HG03342 (cell line): Measurements from ENCODE around the gene CYP26B1.

Experiments used
- ATAC-seq: cut with Tn5 transposase; IDR thresholded peaks from one replicate; pipeline ENCODE4 v1.9.1; 2021; ENCODE audit warnings: mild to moderate bottlenecking, moderate library complexity; ENCODE audit not compliant: unreplicated experiment

Gene CYP26B1

DNA sequence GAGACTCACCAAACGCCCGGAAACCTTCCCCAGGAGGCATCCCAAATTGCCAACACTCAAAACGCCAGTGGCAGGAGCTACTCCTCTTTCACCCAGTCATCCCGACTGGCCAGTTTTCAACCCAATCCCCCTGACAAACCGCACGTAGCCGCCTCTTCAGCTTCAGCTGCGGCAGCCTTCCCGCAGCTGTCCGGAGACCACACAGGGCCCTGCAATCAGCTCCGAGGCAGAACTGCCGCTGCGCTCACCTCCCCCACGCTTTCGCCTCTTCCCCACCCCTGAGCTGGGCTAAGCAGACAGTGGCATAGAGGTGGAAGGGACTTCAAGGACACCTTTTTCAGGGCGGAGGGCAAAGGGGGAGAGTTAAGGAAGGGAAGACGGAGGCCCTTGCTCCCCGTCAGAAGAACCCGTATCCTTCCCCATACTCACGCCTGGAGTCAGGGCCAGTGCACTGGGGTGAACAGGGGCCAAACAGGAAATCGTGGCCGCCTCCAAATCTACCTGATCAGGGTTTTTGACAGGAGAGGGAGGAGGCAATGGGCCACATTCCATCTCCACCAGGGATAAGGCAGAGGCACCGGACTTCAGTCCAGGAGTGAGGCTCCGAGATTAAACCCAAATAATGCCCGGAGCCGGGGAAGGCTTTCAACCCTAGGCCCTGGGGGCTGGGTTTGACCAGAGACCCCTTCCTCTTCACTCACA, 16.9 kb downstream of the CYP26B1 start:
- no peak for ATAC-seq

DNA sequence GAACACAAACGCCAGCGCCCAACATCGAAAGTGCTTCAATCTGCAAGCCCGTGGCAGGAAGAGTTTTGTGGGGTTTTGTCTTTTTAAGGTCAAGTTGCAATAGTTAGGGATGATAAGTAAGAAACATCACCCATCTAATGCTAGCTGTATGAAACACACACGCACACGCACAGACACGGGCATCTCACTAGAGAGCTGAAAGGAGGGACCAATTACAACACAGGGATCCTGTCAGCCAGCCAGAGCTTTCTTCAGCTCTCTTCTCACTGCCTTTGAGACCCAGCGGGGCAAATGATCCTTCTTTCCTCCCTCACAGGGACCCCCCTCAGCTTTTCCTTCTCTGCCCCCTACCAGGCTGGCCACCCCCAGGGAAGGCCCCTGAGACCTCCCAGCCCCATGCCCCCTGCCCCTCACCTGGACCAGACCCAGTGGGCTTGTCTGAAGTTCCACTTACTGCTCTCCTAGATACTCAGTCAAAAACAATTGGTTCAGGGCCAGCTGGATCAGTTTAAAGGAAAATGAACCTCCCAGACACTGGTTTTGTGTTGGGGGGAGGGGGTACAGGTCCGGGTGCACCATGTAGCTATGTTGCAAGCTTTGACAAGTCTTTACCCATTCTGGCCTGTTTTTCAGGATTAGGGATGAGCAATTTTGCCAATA, 17.9 kb downstream of the CYP26B1 start:
- no peak for ATAC-seq

DNA sequence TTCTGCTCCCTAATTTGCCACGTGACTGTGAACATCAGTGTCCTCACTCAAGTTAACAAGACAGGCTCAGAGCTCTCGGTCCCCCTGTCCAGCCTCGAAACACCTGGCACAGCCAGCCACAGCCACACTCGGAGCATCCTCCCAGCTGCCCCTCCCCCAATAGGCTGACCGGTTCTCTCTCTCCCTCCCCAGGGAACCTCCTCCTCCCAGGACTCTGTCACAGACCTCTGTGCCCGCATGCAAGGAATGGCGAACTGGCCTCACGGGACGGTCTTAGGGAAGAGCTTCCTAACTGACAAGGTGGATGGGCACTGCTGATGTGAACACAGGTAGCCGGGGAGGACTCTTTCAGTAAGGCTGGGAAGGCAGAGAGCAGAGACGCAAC, 18.8 kb downstream of the CYP26B1 start:
- ATAC-seq, result no peak

DNA sequence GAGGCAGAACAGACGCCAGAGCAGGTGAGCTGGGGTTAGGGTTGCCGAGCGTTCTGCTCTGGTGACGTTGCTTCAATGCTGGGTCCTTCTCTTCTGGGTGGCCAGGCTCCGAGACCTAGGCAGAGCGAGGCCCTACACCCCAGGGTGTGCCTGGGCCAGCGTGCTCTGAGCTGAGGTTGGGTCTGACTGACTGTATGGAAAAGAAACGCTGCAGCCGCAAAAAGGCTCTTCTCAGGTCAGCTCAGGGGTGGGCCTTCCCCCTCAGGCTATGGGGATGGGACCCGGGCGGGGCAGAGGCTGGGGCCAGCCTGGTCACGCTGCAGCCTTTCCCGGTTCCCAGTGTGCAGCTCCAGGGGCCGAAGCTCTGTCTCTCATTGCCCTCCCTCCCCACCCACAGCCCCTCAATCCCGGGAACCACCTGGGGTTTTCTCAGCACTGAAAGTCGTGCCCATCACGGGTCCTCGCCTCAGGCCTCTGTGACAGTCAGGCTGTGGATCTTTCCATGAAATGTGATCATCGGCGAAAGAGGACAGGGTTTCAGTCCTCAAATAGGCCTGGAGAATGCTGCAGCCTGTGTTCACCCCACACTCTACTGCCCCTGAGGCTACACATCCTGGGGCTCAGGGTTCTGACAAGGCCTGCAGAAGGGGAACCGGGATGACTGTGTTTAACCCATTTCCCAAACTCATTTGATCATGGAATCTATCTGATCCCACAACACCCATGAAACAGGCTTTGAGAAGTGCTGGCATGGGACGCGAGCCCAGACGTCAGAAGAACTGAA, 19.4 kb downstream of the CYP26B1 start:
- no peak for ATAC-seq

DNA sequence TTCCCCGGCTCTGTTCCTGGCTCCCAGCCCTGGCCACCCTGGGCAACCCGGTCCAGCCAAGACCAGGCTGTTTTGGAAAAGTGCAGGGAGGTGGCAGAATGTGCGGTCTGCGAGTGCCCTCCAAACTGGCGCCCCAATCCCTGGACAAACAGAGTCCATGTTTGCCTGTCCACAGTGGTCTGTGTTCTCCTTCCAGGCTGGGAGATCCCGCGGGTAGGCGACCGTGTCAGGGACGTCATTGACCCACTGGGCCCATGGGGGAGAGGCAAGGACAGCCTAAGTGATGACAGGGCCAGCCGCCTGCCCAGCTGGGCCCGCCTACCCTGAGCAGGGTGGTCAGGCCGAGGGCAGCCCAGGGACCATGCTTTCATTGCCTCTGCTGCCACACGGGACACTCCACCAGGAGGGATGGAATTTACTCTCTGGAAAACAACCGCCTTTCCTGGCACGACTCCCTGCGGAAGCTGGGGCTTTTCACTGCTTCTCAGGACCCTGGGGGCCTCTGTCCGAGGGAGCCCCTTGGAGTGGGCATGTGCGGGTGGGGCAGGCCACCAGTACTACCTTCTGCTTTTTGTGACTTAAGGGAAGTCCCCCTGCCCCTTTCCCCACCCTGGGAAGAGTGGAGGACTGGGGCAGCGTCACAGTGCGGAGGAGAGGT, 20.1 kb downstream of the CYP26B1 start:
- no peak for ATAC-seq

DNA sequence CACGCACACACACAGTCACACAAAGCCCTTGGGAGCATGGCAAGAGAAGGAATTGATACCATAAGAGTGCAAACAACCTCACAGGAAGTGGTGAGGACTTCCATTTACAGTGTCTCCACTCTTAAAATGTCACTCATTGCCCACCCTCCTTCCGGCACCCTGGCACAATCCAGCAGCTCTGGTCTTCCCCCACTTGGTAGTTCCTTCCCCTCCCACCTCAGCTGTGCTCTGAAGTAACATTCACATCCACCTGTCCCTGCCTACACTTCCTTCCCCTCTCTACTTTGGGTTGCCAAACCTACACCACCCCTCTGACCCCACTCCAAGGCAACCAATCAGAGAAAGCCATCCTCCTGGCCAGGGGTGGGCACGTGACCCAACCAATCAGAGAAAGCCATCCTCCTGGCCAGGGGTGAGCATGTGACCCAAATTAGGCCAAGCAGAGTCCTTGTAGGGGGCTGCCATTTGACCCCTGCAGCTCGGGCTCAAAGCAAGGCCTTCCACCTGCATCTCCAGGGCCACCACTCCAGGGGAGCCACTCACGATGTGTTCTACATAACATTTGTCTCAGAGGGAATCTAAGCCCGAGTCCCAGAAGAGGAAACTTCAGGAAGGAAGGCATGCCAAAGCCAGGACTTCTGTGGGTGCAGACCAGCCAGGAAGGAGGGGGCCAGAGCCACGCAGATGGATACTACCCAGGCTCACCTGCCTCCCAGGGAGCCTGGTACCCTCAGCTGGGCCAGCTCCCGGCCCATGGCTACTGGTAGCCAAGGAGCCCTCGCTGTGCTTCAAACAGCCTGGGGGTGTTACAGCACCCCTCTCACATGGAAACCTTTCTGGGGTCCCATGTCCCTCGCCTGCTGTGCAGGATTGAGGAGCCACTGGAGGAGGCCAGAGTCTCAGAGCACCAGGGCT, 21.2 kb downstream of the CYP26B1 start:
- ATAC-seq, result no peak

DNA sequence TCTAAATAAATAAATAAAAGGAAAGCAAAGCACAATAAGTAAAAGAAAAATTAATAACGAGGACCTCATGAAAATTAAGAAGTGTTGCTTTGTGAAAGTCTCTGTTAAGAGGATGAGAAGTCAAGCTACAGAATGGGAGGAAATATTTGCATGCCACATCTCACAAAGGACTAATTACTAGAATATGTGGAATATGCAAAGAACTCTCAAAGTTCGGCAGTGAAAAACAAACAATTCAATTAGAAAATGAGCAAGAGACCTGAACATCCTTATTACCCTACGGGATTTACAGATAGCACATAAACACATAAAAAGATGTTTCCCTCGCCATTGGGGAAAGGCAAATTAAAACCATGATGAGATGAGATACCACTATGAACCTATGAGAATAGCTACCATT, 23.3 kb downstream of the CYP26B1 start:
- ATAC-seq, result no peak

DNA sequence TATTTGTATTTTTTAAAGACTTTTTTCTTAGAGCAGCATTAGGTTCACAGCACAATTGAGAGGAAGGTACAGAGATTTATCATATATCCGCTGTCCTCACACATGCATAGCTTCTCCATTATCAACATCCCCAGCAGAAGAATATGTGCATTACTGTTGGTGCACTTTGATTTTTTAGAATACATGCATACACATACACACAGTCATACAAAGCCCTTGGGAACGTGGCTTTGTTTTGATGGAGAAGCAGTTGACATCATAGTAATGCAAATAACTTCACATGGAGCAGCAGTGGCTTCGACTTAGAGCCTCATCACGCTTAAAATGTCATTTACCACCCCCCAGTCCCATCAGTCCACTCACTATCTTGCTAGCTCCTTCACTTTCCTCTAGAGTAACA, 26.5 kb downstream of the CYP26B1 start:
- ATAC-seq, result no peak

DNA sequence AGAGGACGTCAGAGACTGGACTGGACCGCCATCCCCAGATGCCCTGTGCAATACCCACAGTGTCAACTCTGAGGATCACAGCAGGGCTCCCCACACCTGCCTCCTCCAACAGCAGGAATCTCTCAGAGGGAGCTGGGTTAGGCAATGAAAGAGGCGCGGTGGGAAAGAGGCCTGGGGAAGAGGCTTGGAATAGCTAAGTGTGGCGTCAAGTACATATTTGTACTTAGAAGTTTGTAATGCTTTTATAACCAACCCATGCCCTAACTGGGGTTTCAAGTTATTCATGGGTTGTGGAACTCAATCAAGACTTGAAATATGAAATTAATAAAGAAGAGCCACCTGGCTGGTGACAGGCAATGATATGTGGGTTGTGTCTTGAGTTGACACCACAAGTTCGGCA, 28.7 kb downstream of the CYP26B1 start:
- ATAC-seq, result no peak

DNA sequence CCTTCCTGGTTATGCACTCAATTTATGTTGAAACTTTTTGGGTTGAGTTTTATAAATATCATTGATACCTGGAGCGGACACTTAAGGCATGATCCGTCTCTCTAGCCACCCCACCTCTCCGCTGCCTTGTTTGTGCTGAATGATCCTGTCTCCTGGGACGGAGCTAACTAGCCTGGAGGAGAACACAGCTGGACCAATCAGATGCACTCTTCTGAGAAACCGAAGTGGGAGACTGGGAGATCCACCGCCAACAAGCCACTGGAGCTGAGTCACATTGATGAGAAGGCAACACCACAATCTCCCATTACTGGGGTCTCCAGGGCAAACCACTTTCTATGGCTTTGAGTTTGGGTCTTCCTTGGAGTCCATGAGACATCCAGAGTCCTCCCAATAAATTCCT, 29.3 kb downstream of the CYP26B1 start:
- no peak for ATAC-seq

DNA sequence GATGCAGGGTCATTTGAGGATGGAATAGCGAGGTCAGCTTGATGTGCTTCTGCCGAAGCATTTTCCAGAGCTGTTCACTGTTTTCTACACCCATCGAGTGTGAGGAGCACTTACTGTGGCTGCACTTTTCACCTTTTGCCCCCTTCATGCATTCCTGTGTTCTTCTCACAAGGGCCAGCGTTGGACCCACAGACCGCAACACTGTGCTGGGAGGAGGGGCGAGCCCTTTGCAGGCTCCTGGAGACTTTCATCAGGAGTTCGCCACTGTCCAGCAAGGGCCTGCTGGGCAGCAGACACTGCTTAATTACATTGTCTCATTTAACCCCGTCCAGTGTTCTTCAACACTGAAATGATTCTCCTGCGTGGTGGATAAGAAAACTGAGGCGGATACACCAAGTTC, 29.9 kb downstream of the CYP26B1 start:
- no peak for ATAC-seq

DNA sequence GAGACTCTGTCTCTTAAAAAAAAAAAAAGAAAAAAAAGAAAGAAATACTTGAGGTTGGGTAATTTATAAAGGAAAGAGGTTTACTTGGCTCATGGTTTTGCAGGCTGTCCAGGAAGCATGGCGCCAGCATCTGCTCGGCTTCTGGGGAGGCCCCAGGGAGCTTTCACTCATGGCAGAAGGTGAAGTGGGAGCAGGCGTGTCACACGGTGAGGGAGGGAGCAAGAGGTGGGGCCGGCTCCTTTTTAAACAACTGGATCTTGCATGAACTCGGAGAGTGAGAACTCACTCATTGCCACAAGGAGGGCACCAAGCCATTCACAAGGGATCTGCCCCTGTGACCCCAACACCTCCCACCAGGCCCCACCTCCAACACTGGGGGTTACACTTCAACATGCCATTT, 30.6 kb downstream of the CYP26B1 start:
- no peak for ATAC-seq

DNA sequence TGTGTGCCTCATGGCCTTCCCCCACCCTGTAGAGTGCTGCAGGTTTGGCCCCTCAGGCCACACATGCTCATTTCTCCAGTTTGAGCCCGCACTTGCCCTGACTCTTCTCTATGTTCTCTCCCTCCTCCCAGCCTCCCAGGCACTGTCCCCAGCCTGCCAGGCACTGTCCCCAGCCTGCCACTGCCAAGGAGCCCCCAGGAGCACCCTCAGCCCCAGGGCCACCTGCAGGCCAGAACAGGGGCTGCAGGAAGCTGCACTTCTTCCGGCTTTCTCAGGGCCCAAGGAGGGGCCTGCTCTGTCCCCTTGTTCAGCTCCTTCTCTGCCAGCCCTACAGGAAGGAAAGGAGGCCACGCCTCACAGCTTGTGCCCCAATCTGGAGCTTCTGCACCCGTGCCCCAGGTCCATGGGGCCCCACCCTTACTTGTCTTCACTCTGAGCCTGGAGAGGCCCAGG, 31.6 kb downstream of the CYP26B1 start:
- ATAC-seq, result no peak

DNA sequence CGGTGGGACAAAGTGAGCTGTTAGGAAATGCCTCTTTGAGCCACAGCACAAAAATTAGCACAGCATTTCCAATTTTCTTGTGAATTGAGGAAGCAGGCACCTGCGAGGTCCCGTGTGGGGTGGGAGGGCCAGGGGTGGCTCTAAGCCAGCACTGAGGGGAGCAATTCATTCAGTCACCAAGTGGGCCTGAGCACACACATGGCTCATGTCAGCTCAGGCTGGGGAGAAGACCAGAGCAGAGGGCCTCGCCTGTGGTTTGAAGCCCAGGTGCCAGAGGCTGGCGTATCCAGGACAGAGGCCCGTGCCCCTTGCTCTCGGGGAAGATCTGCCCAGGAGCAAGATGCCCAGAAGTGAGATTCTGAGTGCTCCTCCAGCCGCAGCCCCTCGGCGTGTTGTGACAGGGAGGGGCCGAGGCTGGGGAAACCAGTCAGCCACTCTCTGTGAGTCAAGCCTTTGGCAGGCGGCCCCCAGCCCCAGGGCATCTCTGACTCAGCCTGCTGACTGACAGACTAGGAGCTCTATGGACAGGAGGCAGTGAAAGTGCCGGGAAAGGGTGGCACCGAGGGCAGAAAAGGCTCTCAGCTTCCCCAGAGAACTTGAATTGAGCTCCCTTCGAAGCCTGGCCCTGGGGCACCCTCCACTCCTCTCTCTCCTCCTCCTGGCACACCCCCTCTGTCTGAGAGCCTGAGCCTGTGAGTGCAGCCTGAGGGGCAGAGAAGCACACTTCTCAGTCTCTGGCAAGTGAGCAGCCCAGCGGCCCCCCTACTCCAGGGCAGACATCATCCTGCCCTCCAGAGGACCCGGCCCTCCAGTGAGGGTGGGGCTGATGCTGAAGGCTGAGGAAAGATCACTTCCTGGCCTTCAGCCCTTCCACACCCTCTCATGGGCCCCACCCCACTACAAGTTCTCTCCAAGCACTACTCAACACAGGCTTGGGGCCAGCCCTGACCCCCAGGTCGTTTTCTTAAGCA, 32.3 kb downstream of the CYP26B1 start:
- ATAC-seq, result no peak

DNA sequence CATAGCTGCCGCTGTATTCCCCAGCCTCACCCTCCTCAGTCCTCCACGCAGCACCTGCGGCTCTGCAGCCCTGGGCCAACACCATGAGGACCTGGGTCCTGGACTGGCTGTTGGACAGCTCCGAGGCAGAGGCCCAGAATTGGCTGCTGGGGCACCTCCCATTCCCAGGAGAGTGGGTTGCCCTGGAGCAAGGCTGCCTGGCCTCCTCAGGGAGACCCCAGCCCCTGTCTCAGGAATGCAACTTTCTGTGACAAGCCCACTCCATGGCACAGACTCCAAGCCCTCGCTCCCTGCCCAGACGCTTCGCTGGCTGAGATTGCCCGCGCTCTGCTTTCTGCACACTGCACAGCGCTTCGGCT, 33.0 kb downstream of the CYP26B1 start:
- no peak for ATAC-seq

DNA sequence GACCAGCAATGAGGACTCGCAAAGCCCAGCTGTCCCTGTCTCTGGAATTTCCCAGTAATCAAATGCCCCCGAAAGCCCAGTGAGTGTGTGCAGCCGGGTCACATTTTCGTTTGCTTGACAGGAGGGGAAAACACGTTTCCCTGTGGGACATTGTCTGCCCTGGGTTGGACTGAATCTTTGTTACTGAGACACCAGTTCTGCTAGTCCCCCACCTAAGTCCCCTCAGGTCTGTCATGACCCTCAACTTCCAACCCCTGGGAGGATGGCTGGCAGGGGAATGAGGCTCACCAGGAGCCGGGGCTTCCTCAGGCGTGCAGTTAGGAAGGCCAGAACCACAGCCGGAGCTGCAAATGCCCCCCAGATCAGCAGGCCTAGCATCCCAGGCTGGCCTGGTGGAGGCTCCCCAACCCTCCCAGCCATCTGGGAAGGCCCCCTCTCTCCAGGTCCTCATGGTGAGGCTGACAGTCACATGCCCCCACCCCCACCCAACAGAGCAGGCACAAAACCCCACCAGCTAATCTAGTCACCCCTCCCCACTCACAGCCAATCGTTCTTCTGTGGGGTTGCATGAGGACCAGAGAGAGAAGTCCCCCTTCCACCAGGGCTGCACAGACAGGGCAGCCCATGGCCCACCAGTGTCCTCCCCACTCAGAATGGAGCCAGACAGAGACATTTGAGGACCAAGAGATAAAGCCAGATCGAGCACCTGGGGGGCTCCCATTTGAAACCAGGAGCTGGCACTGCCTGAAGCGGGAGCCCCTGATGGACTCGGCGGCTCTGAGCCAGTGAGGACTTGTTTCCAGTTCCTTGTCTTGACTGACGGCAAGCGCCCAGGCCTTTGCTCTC, 33.6 kb downstream of the CYP26B1 start:
- ATAC-seq, result no peak

DNA sequence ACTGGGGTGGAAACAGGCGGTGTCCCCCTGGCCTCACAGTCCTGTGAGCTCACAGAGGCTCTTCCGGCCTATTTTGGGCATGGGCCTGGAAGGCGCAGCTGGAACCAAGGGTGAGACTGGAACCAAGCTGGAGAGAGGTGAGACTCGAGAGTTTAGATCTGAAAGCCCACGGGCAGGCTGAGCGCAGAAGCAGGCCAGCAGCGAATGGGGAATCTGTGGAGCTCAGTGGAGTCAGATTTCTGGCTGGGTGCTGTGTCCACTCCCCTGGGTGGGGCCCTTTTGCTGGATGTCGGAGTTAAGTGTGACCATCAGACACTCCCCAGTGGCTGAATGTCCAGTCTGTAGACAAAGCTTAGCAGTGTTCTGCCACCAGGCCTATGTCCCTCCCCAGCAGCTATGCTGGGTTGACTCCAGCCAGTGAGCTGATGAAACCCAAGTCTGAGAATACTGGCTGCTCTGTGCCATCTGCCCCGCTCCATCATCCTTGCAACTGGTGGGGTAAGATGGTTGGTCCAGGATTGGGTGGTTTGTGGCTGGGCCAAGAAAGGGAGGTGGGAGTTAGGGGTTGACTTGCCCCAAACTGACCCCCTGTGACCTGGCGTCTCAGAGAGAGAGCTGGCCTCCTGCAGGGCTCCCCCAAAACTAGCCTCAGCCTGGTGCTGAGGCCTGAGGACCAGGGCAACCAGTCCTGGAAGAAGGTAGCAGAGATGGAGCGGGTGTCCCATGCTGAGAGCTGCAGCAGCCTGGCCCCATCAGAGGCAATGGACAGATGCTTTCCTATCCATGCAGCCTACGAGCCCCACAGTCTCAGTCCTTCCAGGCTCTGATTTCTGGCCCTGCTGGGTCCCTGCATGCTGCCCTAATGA, 34.4 kb downstream of the CYP26B1 start:
- ATAC-seq, result no peak

DNA sequence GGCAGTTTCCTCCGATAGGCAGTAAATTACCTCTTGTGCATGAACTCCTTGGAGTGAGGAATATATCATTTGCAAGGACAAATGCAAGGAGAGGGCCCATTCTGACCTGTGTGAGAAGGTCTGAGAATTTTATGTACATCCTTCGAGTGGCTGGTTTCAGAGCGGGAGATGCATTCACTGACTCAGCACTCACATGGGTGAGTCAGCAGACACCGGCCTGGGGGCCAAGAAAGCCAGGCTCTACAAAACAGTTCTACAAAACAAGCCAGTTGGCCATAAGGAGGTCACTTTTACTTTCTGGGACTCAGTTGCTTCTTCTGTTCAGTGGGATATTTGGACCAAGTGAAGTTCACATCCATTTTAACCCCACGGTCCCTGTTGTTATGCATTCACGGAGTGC, 35.3 kb downstream of the CYP26B1 start:
- ATAC-seq, result no peak
